MG63 (cell line): ENCODE data around the gene CACNB3. TPM values are rescaled to one million over a fixed set of nuclear protein-coding genes. Genes with fewer than 3 reads are reported as not detected.

ENCODE experiments used
- DNase-seq: peaks from one replicate; pipeline ENCODE4 v3.0.0-alpha.2; 2020
- H3K27me3 ChIP-seq: fragments of 250-450 bp; sonication (Bioruptor Pico); 2 replicates; pipeline ENCODE4 v1.5.1; 2020; ENCODE audit warnings: mild to moderate bottlenecking, moderate library complexity
- H3K36me3 ChIP-seq: fragments of 250-450 bp; sonication (Bioruptor Pico); 2 replicates; pipeline ENCODE4 v1.5.1; 2020; ENCODE audit warnings: mild to moderate bottlenecking, moderate library complexity
- H3K4me3 ChIP-seq: fragments of 250-450 bp; sonication (Bioruptor Pico); 2 replicates; pipeline ENCODE4 v1.5.1; 2020; ENCODE audit warnings: mild to moderate bottlenecking, moderate library complexity
- H3K9me3 ChIP-seq: fragments of 250-450 bp; sonication (Bioruptor Pico); 2 replicates; pipeline ENCODE4 v1.5.1; 2020; ENCODE audit warnings: mild to moderate bottlenecking, moderate library complexity
- total RNA-seq: library from RNA; depleted of rRNA; stranded (reverse); fragments of >200 nt; shearing (Covaris generic); gene quantifications from 2 replicates; pipeline ENCODE4 v1.2.3, GENCODE V29; 2014; ENCODE audit warnings: low replicate concordance

The CACNB3 gene
- total RNA-seq, 1 experiment from 2014 or later: 19.0 TPM

- Histone ChIP-seq H3K9me3 (no peaks in the 10 kb centered on the region), H3K27me3 (no peaks in the 10 kb centered on the region), H3K4me3 (no peak overlapping the region), H3K36me3 (no peaks in the 10 kb centered on the region)
- no peak for DNase-seq
Observed at GRCh38 chr12:48811437-48812090, 6.7 kb upstream of the CACNB3 start.

GRCh38 chr12:48812389-48812788 is 5.9 kb upstream of the CACNB3 start:
- Histone ChIP-seq H3K27me3 (no peaks in the 10 kb centered on the region), H3K4me3 (no peak overlapping the region), H3K9me3 (no peaks in the 10 kb centered on the region), H3K36me3 (no peaks in the 10 kb centered on the region)
- peak; percentile 74 for DNase-seq

GRCh38 chr12:48813465-48814261 is 4.6 kb upstream of the CACNB3 start:
- H3K9me3 ChIP-seq: no peaks in the 10 kb centered on the region
- H3K4me3 ChIP-seq: peak overlapping the region; percentile 66
- H3K36me3 ChIP-seq: no peaks in the 10 kb centered on the region
- no peak for DNase-seq
- no peaks in the 10 kb centered on the region for H3K27me3 ChIP-seq

- DNase-seq: peak; percentile 83
- no peaks in the 10 kb centered on the region for H3K9me3 ChIP-seq
- H3K4me3 ChIP-seq: peak overlapping the region; percentile 66
- no peaks in the 10 kb centered on the region for H3K36me3 ChIP-seq
- H3K27me3 ChIP-seq: no peaks in the 10 kb centered on the region
Observed at GRCh38 chr12:48814262-48815125, 3.8 kb upstream of the CACNB3 start.

DNA sequence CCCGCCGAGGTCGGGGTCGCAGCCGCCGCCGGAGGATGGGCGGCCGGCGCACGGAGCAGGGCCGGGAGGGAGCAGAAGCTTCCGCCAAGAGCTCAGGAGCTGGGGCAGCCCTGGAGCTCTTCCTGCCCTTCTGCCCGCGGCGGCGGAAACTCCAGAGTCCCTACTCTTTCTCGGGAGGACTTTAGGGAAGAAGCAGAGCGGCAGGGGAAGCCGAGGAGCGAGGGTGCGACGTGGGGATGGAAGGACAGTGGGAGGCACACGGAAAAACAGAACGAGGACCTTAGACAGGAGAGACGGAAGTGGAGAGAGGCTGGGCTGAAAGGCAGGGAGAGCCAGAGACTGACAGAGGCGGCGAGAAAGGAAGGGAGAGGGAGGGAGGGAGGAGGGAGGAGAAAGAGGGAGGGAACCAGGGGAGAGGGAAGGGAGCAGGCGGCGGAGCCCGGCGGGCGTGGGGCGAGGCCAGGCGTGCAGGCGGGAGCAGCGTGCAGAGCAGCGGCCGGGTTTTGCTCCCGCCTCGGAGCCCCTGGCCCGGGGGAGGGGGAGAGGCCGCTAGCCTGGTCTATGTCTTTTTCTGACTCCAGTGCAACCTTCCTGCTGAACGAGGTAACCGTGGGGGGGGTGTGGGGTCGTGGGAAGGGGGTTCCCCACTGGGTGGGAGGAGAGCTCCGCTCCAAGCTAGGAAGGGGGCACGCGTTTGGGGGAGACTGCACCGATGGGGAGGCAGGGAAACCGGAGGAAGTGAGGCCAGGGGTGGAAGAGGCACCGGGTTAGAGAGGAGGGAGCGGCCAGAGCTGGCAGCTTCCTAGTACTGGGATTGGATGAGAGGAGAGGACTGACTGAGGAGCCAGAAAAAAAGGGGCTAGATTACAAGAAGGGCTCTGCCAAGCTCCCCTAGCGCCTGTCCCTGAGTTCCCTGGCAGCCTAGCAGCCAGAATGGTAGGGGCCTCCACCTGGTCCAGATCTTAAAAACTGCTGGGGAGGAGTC is 2.9 kb upstream of the CACNB3 start:
- no peaks in the 10 kb centered on the region for H3K27me3 ChIP-seq
- peak overlapping the region; percentile 66 for H3K4me3 ChIP-seq
- no peaks in the 10 kb centered on the region for H3K9me3 ChIP-seq
- no peaks in the 10 kb centered on the region for H3K36me3 ChIP-seq
- peak; percentile 86 for DNase-seq

GRCh38 chr12:48816143-48816854 is 2.0 kb upstream of the CACNB3 start:
- peak overlapping the region; percentile 66 for H3K4me3 ChIP-seq
- H3K36me3 ChIP-seq: no peaks in the 10 kb centered on the region
- DNase-seq: no peak
- H3K9me3 ChIP-seq: no peaks in the 10 kb centered on the region
- H3K27me3 ChIP-seq: no peaks in the 10 kb centered on the region

GRCh38 chr12:48818831-48819590 is 715 bp downstream of the CACNB3 start:
- Histone ChIP-seq H3K9me3 (no peaks in the 10 kb centered on the region), H3K27me3 (no peaks in the 10 kb centered on the region), H3K4me3 (peak overlapping the region; percentile 66), H3K36me3 (no peaks in the 10 kb centered on the region)
- DNase-seq: peak; percentile 25

GRCh38 chr12:48819986-48820725 is 1.9 kb downstream of the CACNB3 start:
- Histone ChIP-seq H3K36me3 (peaks cover under 1% of the 10 kb centered on the region; the same call in 1 of the 2 replicates), H3K27me3 (no peaks in the 10 kb centered on the region), H3K4me3 (no peak overlapping the region), H3K9me3 (no peaks in the 10 kb centered on the region)
- DNase-seq: no peak

DNA sequence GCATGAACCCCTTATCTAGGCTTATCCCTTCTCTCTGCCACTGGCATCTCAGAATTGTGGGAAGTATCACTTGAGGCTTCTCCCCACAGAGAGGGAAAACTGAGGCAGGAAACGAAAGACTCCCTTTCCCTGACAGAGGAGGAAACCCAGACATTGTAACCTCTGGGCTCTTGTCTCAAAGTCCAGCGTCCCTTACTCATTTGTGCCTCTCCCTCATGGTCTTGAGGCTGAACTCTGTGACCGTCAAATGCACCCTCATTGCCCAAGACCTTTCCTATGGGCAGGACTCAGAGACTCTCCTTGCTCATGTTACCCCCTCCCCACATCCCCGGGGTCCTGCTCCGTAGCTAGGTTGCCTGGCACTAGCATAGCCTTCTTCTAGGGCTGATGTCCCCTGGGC is 3.8 kb downstream of the CACNB3 start:
- H3K36me3 ChIP-seq: peaks cover 4% of the 10 kb centered on the region; the same call in 1 of the 2 replicates
- no peak for DNase-seq
- H3K27me3 ChIP-seq: no peaks in the 10 kb centered on the region
- H3K4me3 ChIP-seq: no peak overlapping the region
- no peaks in the 10 kb centered on the region for H3K9me3 ChIP-seq

- Histone ChIP-seq H3K36me3 (peaks cover 4% of the 10 kb centered on the region; the same call in 1 of the 2 replicates), H3K9me3 (no peaks in the 10 kb centered on the region), H3K4me3 (no peak overlapping the region), H3K27me3 (no peaks in the 10 kb centered on the region)
- no peak for DNase-seq
Observed at GRCh38 chr12:48822711-48823110, 4.4 kb downstream of the CACNB3 start.

- peaks cover 4% of the 10 kb centered on the region; the same call in 1 of the 2 replicates for H3K36me3 ChIP-seq
- no peak for DNase-seq
- H3K4me3 ChIP-seq: no peak overlapping the region
- no peaks in the 10 kb centered on the region for H3K9me3 ChIP-seq
- no peaks in the 10 kb centered on the region for H3K27me3 ChIP-seq
Observed at GRCh38 chr12:48823281-48823680, 5.0 kb downstream of the CACNB3 start.

DNA sequence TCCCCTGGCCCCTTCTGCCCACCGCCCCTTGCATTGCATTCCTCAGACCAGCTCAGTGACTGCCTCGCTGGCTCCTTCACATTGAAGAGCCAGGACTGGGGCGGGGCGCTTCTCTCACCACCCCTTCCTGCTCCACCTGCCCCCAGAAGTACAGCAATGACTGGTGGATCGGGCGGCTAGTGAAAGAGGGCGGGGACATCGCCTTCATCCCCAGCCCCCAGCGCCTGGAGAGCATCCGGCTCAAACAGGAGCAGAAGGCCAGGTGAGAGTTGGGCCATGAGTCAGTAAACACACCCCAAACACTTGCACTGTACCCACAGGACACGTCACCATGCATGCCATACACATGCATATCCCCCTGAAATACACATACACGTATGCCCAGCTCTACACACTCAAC is 5.8 kb downstream of the CACNB3 start:
- Histone ChIP-seq H3K36me3 (peaks cover 9% of the 10 kb centered on the region), H3K9me3 (no peaks in the 10 kb centered on the region), H3K4me3 (no peak overlapping the region), H3K27me3 (no peaks in the 10 kb centered on the region)
- no peak for DNase-seq

DNA sequence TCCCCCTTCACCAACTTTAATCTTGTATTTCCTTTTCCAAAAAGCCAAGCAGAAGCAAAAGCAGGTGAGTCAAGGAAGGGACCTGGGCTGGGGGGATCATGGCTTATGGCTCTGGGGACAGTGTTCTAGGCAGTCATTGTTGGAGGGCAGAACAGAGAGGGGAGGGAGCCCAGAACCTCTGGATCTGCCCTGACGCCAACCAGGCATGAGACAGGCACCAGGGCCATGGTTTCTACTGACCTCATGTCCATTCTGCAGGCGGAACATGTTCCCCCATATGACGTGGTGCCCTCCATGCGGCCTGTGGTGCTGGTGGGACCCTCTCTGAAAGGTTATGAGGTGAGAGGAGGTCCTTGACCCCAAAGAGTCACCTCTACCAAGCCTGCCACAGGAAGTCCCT is 6.6 kb downstream of the CACNB3 start:
- no peak for DNase-seq
- H3K4me3 ChIP-seq: no peak overlapping the region
- H3K9me3 ChIP-seq: no peaks in the 10 kb centered on the region
- peaks cover 12% of the 10 kb centered on the region for H3K36me3 ChIP-seq
- no peaks in the 10 kb centered on the region for H3K27me3 ChIP-seq

DNA sequence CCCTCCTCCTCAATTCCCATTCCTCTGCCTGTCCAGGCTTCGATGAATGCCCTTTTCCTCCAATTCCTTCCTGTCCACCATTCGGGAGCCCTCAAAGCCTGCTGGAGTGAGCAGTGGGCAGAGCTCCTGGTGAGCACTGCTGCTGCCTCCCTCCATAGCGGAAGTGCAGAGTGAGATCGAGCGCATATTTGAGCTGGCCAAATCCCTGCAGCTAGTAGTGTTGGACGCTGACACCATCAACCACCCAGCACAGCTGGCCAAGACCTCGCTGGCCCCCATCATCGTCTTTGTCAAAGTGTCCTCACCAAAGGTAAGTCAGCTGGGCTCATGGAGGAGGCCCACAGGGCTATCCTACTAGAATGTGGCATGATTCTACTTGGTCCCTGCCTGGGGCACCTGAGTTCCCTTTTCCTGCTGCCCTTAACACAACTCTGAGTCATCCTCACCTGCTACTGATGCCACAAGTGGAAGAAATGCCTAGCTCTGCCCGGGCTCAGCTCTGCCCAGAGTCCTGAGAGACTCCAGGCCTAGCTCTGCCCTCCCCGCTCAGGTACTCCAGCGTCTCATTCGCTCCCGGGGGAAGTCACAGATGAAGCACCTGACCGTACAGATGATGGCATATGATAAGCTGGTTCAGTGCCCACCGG is 8.0 kb downstream of the CACNB3 start:
- Histone ChIP-seq H3K36me3 (peaks cover 27% of the 10 kb centered on the region), H3K9me3 (no peaks in the 10 kb centered on the region), H3K4me3 (no peak overlapping the region), H3K27me3 (no peaks in the 10 kb centered on the region)
- no peak for DNase-seq
